ENCODE measurements around the gene FAM20C. TPM values are rescaled to one million over a fixed set of nuclear protein-coding genes. Genes with fewer than 3 reads are reported as not detected.
A peak's percentile ranks its signal among the peaks of the same experiment; 100 is the strongest.

The FAM20C gene
- total RNA-seq, 1 donor from 2014 or later: 1.3 TPM

DNA sequence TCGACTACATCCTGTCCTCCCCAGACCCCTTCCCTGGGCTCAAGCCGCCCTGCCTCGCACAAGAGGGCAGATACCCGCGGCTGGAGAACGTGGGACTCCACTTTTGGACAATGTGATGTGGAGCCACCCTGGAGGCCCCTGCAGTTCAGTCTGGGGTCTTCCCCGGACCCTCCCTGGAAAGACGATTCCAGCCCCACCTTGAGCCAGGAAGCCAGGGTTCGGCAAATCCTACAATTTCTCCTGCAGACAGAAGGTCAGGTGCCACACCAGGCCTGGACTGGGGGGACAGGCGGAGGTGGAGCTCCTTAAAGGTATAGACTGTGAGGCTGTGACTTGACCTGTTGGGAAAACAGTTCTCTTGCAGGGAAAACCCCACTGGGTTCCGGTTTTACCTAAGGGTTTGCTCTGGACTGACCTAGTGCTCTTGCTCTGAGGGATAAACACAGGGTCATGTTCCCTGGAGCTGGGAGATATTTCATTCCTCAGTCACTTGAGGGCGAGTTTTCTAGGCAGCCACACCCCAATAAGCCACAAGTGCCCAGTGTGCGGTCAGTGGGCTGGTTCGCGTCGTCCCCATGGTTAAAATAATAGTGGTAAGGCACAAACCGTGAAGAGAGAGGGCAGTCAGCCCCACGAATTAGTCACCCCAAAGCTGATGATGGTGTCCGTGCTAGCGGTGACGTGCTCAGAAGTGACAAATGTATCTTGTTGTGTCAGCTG, 99.2 kb downstream of the FAM20C start:
- Histone ChIP-seq H3K36me3 (ENCODE audit: control insufficient read depth, insufficient read depth, low read length) (no peaks in the 10 kb centered on the region), H3K4me3 (ENCODE audit: low read depth, low read length) (no peak overlapping the region), H3K27me3 (ENCODE audit: control insufficient read depth, insufficient read depth, low read length) (peaks cover 28% of the 10 kb centered on the region)
- DNase-seq (ENCODE audit: low read depth): no peak
- TF ChIP-seq CTCF (IDR thresholded peaks at IDR 0.05; ENCODE audit: insufficient read depth, low read length, severe bottlenecking): no peak
- FAIRE-seq: no peak

DNA sequence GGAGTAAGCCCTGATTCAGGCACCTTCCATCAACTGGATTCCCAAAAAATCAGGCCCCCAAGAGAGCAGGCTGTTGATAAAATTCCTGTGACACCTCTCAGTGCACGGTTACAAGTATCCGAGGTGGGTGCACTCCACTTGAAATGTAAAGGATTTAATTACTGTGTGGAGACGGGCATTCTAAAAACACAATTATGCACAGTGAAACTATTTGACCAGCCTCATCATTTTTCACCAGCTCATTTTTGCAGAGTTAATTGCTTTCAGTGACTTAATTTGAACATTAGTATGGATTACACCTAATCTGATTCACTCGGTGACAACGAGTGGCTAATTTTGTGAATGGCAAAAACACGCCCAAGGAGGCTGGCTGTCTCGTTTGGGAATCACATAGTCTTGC, 99.9 kb downstream of the FAM20C start:
- no peak for DNase-seq (ENCODE audit: low read depth)
- no peaks in the 10 kb centered on the region for H3K36me3 ChIP-seq (ENCODE audit: control insufficient read depth, insufficient read depth, low read length)
- no peak overlapping the region for H3K4me3 ChIP-seq (ENCODE audit: low read depth, low read length)
- peaks cover 28% of the 10 kb centered on the region for H3K27me3 ChIP-seq (ENCODE audit: control insufficient read depth, insufficient read depth, low read length)
- no peak for FAIRE-seq
- no peak for TF ChIP-seq CTCF (IDR thresholded peaks at IDR 0.05; ENCODE audit: insufficient read depth, low read length, severe bottlenecking)

GRCh38 chr7:292826-293225, 100.5 kb downstream of the FAM20C start:
- no peak for DNase-seq (ENCODE audit: low read depth)
- peaks cover 28% of the 10 kb centered on the region for H3K27me3 ChIP-seq (ENCODE audit: control insufficient read depth, insufficient read depth, low read length)
- no peak for TF ChIP-seq CTCF (IDR thresholded peaks at IDR 0.05; ENCODE audit: insufficient read depth, low read length, severe bottlenecking)
- H3K36me3 ChIP-seq (ENCODE audit: control insufficient read depth, insufficient read depth, low read length): no peaks in the 10 kb centered on the region
- FAIRE-seq: peak; percentile 80
- no peak overlapping the region for H3K4me3 ChIP-seq (ENCODE audit: low read depth, low read length)

- no peak for TF ChIP-seq CTCF (IDR thresholded peaks at IDR 0.05; ENCODE audit: insufficient read depth, low read length, severe bottlenecking)
- Histone ChIP-seq H3K36me3 (ENCODE audit: control insufficient read depth, insufficient read depth, low read length) (no peaks in the 10 kb centered on the region), H3K4me3 (ENCODE audit: low read depth, low read length) (no peak overlapping the region), H3K27me3 (ENCODE audit: control insufficient read depth, insufficient read depth, low read length) (peaks cover 24% of the 10 kb centered on the region)
- no peak for FAIRE-seq
- DNase-seq (ENCODE audit: low read depth): no peak
These were observed 101.5 kb downstream of the FAM20C start for GRCh38 chr7:293681-294439.

GRCh38 chr7:294440-295154, 102.2 kb downstream of the FAM20C start:
- no peak for TF ChIP-seq CTCF (IDR thresholded peaks at IDR 0.05; ENCODE audit: insufficient read depth, low read length, severe bottlenecking)
- H3K27me3 ChIP-seq (ENCODE audit: control insufficient read depth, insufficient read depth, low read length): peaks cover 18% of the 10 kb centered on the region
- no peaks in the 10 kb centered on the region for H3K36me3 ChIP-seq (ENCODE audit: control insufficient read depth, insufficient read depth, low read length)
- H3K4me3 ChIP-seq (ENCODE audit: low read depth, low read length): no peak overlapping the region
- FAIRE-seq (peak; percentile 73), DNase-seq (ENCODE audit: low read depth) (no peak)
